DOHH2 (cell line): ENCODE measurements around the gene PHACTR1.

Source experiments
- H3F3A ChIP-seq: fragments of 200-600 bp; sonication (generic), shearing (Covaris generic); 2 replicates; pipeline ENCODE4 v1.6.0; 2016; ENCODE audit warnings: antibody characterized with exemption, mild to moderate bottlenecking; ENCODE audit not compliant: control insufficient read depth, insufficient read depth
- H3K27ac ChIP-seq: fragments of 200-600 bp; sonication (generic); 2 replicates; pipeline ENCODE4 v1.5.1; 2014; ENCODE audit warnings: low read depth, mild to moderate bottlenecking, low read length, moderate library complexity
- H3K27me3 ChIP-seq: fragments of 200-600 bp; sonication (generic); 2 replicates; pipeline ENCODE4 v1.6.1; 2014; ENCODE audit warnings: mild to moderate bottlenecking, low read length, mixed read lengths; ENCODE audit not compliant: control insufficient read depth
- H3K36me3 ChIP-seq: fragments of 200-600 bp; sonication (generic); 2 replicates; pipeline ENCODE4 v1.6.1; 2014; ENCODE audit warnings: mild to moderate bottlenecking, low read length, moderate library complexity, mixed read lengths; ENCODE audit not compliant: control insufficient read depth
- H3K4me1 ChIP-seq: fragments of 200-600 bp; sonication (generic); 2 replicates; pipeline ENCODE4 v1.6.1; 2014; ENCODE audit warnings: mild to moderate bottlenecking, low read length, mixed read lengths; ENCODE audit not compliant: control insufficient read depth
- H3K4me2 ChIP-seq: fragments of 200-600 bp; sonication (generic); 2 replicates; pipeline ENCODE4 v1.6.0; 2014; ENCODE audit warnings: mild to moderate bottlenecking, low read length, moderate library complexity
- H3K4me3 ChIP-seq: fragments of 200-600 bp; sonication (generic); 2 replicates; pipeline ENCODE4 v1.5.1; 2014; ENCODE audit warnings: mild to moderate bottlenecking, low read length, mixed read lengths
- H3K79me2 ChIP-seq: fragments of 200-600 bp; sonication (generic); 2 replicates; pipeline ENCODE4 v1.6.1; 2014; ENCODE audit warnings: mild to moderate bottlenecking, low read length, mixed read lengths; ENCODE audit not compliant: control insufficient read depth
- H3K9me2 ChIP-seq: fragments of 200-600 bp; sonication (generic); replicated peaks from 2 replicates; pipeline ENCODE4 v1.6.1; 2014; ENCODE audit warnings: mild to moderate bottlenecking, low read length, mixed read lengths; ENCODE audit not compliant: control insufficient read depth
- H3K9me3 ChIP-seq: fragments of 200-600 bp; sonication (generic); 2 replicates; pipeline ENCODE4 v1.6.1; 2014; ENCODE audit warnings: antibody characterized with exemption, low read length, mixed read lengths; ENCODE audit not compliant: control insufficient read depth, insufficient read depth
- H4K20me1 ChIP-seq: fragments of 200-600 bp; sonication (generic); 2 replicates; pipeline ENCODE4 v1.6.0; 2014; ENCODE audit warnings: low read depth, mild to moderate bottlenecking, antibody characterized with exemption, low read length, moderate library complexity; ENCODE audit not compliant: control insufficient read depth, insufficient read depth
- EZH2phosphoT487 ChIP-seq: fragments of 200-600 bp; sonication (generic); IDR thresholded peaks from 2 replicates; pipeline ENCODE4 v1.6.1; 2017; ENCODE audit warnings: borderline replicate concordance, mild to moderate bottlenecking, antibody characterized with exemption, low read length, moderate library complexity, mixed read lengths
- TF ChIP-seq, protein P1 (sequence below): fragments of 200-600 bp; sonication (generic); IDR thresholded peaks from one replicate; pipeline ENCODE4 v1.5.1; 2014; ENCODE audit warnings: antibody characterized with exemption, mild to moderate bottlenecking, low read depth, low read length; ENCODE audit not compliant: poor library complexity, severe bottlenecking

Gene PHACTR1

DNA sequence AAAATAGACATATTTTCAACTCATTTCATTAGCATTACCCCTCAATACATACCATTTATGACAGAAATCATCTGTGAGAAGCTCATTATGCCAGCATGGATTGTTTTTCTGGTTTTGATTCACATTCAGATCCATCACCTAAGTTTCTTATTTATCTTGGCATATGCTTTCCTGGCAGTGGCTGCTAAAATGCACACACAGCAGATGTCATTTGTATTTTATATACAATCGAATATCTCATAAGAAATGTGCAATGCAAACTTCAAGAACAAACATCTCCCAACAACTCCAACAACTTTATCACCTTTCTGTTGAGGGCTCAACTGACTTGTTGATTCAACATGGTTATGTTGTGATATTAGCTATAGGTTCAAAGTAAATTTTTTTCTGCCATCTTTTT is 208.3 kb downstream of the PHACTR1 start:
- H3K4me1 ChIP-seq, result no peaks in the 10 kb centered on the region
- no peaks in the 10 kb centered on the region for H3K79me2 ChIP-seq
- peaks cover 3% of the 10 kb centered on the region; the same call in 1 of the 2 replicates for H3K27me3 ChIP-seq
- H3K9me2 ChIP-seq, result no peaks in the 10 kb centered on the region
- no peak overlapping the region for H3K27ac ChIP-seq
- H3K9me3 ChIP-seq, result no peaks in the 10 kb centered on the region
- H3K4me3 ChIP-seq, result no peak overlapping the region
- no peaks in the 10 kb centered on the region for H3K36me3 ChIP-seq
- no peaks in the 10 kb centered on the region for H3F3A ChIP-seq
- TF ChIP-seq, protein P1, sequence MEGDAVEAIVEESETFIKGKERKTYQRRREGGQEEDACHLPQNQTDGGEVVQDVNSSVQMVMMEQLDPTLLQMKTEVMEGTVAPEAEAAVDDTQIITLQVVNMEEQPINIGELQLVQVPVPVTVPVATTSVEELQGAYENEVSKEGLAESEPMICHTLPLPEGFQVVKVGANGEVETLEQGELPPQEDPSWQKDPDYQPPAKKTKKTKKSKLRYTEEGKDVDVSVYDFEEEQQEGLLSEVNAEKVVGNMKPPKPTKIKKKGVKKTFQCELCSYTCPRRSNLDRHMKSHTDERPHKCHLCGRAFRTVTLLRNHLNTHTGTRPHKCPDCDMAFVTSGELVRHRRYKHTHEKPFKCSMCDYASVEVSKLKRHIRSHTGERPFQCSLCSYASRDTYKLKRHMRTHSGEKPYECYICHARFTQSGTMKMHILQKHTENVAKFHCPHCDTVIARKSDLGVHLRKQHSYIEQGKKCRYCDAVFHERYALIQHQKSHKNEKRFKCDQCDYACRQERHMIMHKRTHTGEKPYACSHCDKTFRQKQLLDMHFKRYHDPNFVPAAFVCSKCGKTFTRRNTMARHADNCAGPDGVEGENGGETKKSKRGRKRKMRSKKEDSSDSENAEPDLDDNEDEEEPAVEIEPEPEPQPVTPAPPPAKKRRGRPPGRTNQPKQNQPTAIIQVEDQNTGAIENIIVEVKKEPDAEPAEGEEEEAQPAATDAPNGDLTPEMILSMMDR, result no peak
- no peak for TF ChIP-seq EZH2phosphoT487
- H3K4me2 ChIP-seq, result no peak overlapping the region
- H4K20me1 ChIP-seq, result no peaks in the 10 kb centered on the region

DNA sequence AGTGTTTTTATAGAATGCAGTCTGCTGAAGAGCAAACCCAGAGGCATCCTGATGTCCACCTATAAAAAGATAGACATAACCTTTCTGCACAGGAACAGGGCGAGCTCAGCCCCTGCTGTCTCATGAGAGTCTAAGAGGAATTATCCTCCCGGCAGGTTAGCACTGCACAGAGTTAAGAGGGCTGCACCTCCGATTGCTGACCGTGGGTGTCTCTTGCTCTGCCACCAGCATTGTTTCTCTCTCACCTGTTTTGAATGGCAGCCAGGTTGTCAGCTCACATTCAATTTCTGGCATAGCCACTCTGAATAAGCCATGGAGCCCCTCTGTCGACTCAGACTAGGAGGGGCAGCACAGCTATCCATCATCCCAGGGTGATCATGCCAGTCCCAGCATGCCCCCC is 211.2 kb downstream of the PHACTR1 start:
- no peaks in the 10 kb centered on the region for H3K9me2 ChIP-seq
- no peaks in the 10 kb centered on the region for H4K20me1 ChIP-seq
- TF ChIP-seq EZH2phosphoT487, result no peak
- TF ChIP-seq, protein P1, result no peak
- no peaks in the 10 kb centered on the region for H3K4me1 ChIP-seq
- no peaks in the 10 kb centered on the region for H3K36me3 ChIP-seq
- H3K4me2 ChIP-seq, result no peak overlapping the region
- H3K4me3 ChIP-seq, result no peak overlapping the region
- no peaks in the 10 kb centered on the region for H3F3A ChIP-seq
- H3K27ac ChIP-seq, result no peak overlapping the region
- H3K79me2 ChIP-seq, result no peaks in the 10 kb centered on the region
- 0 out of 2 replicates have a peak, but pooled peaks cover 3% of the 10 kb centered on the region for H3K27me3 ChIP-seq
- H3K9me3 ChIP-seq, result no peaks in the 10 kb centered on the region

DNA sequence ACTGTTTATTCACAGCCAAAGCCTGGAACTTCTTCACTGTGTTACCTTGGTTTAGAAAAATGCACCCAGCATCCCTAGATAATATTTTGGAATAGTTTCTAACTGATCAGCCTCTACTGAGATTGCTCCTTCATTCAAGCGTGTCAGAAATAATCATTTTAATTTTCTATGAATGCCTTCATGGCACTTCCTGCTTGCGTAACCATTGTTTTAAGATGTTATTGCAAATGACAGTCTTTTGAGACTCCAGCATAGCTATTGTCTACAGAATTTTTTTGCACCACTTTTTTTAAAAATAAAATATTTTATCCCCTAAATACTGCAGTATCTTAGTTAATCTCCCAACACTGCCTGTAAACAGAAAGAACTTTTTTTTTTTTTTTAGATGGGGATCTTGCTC is 213.1 kb downstream of the PHACTR1 start:
- H3F3A ChIP-seq, result no peaks in the 10 kb centered on the region
- no peak overlapping the region for H3K4me2 ChIP-seq
- H3K9me3 ChIP-seq, result no peaks in the 10 kb centered on the region
- H3K27ac ChIP-seq, result no peak overlapping the region
- H3K36me3 ChIP-seq, result no peaks in the 10 kb centered on the region
- no peaks in the 10 kb centered on the region for H4K20me1 ChIP-seq
- H3K79me2 ChIP-seq, result no peaks in the 10 kb centered on the region
- H3K4me3 ChIP-seq, result no peak overlapping the region
- no peaks in the 10 kb centered on the region for H3K4me1 ChIP-seq
- H3K27me3 ChIP-seq, result 0 out of 2 replicates have a peak, but pooled peaks cover 3% of the 10 kb centered on the region
- TF ChIP-seq EZH2phosphoT487, result no peak
- TF ChIP-seq, protein P1, result no peak
- no peaks in the 10 kb centered on the region for H3K9me2 ChIP-seq
